ENCODE measurements around the gene EED.

EED gene, protein sequence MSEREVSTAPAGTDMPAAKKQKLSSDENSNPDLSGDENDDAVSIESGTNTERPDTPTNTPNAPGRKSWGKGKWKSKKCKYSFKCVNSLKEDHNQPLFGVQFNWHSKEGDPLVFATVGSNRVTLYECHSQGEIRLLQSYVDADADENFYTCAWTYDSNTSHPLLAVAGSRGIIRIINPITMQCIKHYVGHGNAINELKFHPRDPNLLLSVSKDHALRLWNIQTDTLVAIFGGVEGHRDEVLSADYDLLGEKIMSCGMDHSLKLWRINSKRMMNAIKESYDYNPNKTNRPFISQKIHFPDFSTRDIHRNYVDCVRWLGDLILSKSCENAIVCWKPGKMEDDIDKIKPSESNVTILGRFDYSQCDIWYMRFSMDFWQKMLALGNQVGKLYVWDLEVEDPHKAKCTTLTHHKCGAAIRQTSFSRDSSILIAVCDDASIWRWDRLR

DNA sequence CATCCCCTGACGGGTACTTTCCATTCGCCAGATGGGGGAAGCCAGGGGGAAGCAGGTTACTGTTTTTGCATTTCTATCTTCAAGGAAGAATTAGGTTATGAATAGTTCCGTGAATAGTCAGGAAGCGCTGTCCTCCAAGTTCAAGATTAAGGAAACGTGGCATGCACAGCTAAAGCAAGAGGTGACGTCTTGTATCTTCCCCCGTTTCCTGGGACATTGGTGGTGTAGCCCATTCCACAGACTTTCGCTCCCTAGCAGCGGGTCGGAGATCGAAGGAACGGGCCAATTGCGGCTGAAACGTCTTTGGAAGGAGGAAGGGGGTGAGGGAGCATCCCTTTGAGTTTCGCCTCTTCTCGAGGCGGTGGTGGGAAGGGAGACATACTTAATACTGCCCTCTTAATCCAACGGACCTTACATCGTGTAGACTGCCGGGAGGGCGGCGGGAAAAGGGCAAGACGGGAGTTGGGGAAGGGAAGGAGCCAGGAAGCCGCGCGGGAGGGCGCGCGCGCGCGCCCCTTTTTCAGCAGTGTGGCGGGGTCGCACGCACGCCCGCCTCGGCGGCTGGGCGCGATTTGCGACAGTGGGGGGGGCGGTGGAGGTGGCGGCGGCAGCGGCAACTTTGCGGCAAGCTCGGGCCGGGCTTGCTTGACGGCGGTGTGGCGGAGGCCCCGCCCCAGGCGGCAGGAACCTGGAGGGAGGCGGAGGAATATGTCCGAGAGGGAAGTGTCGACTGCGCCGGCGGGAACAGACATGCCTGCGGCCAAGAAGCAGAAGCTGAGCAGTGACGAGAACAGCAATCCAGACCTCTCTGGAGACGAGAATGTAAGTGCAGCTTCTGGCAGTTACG, at the start of gene EED:
TSS of gene EED (plus strand) at position 232 of the 847 bp plus-strand sequence. CDS start at position 709, 477 bp downstream.
- peak; percentile 98 for DNase-seq

DNA sequence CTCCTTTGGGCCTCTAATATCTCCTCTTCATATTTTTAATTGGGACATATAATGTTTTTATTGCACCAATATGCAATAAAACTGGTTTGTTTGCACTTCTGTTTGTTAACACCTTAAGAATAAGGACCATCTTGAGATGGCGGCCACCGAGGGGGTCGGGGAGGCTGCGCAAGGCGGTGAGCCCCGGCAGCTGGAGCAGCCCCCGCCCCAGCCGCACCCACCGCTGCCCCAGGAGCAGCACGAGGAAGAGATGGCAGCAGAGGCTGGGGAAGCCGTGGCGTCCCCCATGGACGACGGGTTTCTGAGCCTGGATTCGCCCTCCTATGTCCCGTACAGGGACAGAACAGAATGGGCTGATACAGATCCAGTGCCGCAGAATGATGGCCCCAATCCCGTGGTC, 49.6 kb upstream of the EED start:
- DNase-seq, result no peak

DNA sequence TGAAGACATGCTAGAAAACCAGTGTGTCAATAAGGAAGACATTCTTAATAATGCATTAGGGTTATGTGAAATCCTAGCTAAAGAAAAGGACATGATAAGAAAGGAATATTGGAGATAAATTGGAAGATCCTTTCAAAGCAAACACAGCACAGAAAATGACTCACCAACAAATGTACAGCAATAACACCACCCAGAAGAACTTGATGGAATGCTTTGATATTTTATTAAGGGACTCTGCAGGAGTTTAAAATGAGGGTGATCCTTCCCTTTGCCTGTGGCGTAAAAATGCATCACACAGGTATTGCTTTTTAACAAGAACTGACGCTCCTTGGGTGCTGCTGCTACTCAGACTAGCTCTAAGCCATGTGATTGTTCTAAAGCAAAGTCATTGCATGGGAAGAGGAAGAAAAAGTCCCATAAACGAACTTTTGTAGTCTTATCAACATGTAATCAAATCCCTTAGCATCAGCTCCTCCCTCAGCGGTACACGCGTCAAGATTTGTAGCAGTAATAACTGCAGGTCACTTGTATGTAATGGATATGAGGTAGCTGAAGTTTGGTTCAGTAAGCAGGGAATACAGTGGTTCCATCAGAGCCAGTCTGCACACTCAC, 48.4 kb upstream of the EED start:
- no peak for DNase-seq

DNA sequence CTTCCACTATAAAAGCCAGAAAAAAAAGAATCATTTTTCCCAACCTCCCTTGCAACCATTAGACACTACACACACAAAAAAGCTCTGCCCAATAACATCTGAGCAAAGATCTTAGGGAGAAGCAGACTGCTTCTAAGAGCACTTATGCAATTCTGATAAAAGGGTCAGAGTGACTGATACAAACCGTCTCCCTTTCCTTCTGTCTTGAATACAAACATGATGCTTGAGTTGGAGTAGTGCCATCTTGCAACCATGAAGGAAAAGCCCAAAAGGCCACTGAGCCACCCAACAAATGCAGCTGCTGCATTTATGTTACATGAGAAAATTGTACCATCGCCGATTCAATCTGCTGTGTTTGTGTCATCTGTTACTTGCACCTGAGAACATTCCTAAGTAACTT, 47.6 kb upstream of the EED start:
- no peak for DNase-seq

DNA sequence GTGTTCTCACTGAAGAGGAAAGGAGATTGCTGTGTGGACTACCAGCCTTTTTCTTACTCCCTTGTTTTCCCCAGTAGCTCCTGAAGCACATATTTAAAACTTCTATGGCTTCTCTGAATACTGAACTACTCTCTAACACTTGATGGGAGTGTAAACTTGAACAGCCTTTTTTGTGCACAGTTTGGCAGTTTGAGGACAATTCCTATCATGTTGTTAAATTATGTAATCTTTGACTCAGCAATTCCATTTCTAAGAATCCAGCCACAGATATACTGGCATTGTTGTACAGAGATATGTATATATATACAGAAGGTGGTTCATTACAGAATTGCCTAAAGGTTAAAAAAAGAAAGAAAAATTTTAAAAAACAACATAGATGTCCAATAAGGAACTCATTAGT, 47.1 kb upstream of the EED start:
- no peak for DNase-seq

DNA sequence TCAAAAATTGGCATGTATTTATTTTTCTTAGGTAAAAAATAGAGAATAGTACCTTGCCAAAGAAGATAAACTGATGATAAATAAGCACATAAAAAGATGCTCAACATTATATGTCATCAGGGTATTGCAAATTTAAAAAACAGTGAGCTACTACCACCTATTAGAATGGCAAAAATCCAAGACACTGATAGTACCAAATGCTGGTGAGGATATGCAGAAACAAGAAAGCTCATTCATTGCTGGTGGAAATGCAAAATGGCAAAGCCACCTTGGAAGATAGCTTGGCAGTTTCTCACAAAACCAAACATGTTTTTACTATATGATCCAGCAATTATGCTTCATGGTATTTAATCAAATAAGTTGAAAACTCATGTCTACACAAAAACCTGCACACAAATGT, 46.4 kb upstream of the EED start:
- DNase-seq, result no peak

DNA sequence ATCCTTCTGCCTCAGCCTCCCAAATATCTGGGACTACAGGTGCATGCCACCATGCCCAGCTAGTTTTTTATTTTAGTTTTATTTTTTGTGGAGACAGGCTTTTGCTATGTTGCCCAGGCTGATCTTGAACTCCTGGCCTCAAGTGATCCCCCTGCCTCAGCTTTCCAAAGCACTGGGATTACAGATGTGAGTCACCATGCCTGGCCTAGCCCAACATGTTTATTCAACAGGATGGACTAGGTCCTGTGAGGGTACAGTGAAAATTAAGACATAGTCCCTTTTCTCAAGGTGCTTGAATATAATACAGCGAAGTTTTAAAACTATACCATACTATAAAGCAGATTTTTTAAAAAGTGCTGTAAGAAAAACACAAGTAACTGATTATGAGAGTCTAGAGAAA, 45.2 kb upstream of the EED start:
- DNase-seq, result no peak

DNA sequence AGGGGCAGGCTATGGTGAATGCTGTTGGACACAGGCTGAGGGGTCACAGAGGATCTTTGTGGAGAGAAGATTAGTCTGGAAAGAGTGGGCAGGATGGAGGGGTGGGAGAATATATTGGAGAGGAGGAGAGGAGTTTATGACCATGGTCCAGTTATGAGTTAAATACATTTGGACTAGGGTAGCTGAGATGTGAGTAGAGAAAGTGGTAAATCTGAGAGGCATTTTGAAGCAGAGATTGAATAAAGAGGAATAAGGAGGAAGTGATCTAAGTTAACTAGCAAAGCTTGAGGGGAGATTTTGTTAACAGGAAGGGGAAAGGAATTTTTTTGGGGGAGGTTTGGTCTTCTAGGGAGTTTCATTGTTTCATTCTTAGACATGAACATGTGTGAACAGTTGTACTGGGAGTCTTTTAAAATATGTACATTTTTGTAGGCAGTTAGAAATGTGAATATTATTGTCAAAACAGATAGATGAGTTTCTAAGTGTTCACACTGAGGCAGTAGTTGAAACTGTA, 43.1 kb upstream of the EED start:
- DNase-seq, result no peak

DNA sequence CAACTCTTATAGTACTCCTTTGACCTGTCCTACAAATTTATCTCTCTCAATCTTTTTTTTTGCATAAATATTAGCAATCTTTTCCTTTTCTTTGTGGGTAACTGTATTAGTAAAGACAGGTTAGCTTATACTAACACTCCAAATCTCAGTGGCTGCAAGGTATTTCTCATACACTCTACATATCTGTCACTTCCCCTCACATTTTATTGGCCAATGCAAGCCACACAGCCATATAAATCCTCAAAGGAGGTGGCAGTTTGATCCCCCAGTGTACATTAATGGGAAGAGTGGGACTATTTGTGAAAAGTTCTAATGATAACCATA, 42.6 kb upstream of the EED start:
- DNase-seq, result no peak

DNA sequence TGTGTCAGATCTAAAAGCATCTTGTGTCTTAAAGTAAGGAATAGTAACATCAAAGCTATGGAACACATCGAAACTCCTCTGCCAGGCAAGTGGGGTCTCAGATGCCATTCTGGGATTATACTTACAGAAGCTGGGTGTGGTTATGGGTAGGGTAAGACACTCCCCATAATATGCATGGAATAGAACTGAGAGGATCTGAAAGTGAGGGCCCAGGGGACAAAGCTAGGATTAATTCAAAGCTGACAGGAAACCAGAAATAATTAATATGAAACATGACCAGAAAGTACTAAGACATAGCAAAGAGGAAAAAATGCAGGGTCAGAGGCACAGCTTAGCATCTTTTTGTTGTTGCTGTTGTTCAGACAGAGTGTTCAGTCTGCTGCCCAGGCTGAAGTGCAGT, 40.2 kb upstream of the EED start:
- DNase-seq, result no peak

DNA sequence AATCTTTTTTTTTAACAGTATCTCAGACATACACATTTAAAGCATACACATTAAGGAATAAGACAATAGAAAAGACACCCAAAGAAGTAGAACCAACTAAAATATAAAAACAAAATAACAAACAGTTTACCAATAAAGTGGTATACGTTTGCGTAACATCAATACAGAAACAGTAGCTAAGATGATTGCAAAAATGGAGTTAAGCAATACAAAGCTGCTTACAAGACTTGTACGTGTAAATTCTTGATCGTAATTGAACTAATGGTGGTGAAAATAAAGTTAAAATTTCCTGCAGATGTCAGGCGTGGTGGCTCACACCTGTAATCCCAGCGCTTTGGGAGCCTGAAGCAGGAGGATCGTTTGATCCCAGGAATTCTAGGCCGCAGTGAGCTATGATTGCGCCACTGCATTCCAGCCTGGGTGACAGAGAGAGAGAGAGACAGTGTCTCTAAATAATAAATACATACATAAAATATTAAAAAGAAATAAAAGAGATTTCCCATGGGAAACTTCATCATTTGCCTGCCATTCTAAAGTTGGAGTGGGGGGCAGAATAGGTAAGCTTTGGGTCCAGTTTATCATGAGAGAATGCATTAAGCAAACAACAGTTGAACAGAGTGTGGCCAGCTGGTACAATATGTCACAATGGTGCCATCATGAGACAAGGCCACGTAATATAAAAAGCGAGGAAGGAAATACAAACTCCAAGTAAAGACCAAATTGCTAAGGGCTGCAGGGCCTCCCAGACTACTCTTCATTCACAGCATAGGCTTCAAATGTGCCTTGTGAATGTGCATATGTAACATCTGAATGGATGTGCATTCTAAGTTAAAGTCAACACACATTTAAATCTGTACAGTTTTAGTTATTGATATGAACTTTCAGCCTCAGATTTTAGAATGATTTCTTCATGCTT, 38.9 kb upstream of the EED start:
- no peak for DNase-seq

DNA sequence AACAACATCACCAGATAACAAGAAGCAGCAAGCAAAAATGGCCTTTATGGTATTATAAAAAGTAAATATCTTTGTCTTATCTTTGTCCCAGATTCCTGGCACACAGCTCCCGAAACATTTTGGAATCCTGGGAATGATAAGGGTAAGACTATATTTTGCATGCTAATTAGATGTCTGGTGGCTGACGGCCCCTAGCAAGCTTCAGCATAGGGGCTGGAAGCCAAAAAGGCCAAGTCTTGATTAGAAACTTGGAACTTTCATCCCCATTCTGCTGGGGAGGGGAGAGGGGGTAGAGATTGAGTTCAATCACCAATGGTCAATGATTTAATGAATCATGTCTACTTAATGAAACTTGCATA, 38.2 kb upstream of the EED start:
- no peak for DNase-seq

DNA sequence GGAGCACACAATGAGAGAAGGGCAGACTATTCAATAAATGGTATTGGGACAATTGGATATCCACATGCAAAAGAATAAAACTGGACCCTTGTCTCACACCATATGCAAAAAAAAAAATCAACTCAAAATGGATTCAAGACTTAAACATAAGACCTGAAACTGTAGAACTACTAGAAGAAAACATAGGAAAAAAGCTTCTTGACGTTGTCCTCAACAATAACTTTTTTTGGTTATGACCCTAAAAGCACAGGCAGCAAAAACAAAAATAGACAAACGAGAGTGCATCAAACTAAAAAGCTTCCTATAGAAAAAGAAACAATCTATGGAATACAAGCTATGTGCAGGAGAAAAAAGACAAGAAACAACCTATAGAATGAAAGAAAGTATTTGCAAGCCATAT, 37.1 kb upstream of the EED start:
- DNase-seq, result no peak

DNA sequence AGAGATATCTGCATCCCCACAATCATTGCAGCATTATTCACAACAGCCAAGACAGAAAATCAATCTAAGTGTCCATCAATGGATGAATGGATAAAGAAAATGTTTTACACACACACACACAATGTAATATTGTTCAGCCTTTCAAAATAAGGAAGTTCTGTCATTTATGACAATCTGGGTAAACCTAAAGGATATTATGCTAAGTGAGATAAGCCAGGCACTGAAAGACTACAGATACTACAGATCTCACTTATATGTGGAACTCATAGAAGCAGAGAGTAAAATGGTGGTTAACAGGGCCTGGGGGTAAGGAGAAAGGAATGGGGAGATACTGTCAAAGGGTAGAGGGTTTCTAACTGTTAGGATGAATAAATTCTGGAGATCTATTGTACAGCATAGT, 36.0 kb upstream of the EED start:
- no peak for DNase-seq

DNA sequence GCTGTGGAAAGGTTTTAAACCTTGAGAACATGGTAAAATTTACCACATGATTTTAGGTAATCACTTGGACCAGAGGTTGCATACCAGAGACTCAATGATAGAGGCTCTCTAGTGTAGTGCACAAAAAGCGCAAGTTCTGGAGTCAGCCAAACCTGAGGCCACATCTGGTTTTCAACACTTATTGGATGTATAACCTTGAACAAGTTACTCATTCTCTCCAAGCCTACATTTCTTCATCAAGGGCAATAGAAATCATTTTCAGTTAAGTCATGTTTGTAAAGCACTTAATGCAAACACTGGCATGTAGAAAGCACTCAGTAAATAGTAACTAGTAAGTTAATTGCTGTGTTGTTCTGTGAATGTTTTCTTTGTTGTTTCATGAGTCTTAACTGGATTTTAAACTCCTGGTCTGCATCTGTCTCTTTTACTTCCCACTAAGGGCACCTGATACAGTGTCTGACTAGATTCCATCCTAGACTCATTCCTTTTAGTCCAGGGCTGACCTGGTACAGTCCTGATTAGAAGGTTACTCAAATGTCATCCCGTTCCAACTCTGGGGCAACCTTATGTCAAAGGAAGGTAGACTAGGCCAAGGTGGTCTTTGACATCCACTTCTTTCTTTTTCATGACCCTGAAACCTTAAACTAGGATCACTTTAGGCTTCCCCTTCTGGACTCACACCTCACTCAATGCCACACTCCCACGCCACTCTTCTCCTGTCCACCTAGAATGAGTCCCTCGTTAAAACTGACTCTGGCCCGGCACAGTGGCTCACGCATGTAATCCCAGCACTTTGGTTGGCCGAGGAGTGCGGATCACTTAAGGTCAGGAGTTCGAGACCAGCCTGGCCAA, 34.5 kb upstream of the EED start:
- no peak for DNase-seq

DNA sequence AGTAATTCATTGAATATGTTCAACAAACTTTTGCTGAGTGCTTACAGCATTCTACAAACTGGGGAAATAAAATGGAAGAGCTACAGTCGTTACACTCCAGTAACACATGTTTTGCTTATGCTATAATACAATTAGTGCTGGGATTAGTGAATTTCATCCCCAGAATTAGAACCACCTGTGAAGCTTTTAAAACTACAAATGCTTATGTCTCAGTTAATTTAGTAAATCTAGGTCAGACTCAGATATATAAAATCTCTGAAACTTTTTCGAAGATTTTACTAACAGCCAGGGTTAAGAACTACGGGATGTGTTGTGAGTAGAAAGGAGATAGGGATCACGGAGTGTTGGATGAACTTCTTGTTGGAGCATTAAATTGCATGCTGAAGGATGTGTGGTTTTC, 33.7 kb upstream of the EED start:
- no peak for DNase-seq

DNA sequence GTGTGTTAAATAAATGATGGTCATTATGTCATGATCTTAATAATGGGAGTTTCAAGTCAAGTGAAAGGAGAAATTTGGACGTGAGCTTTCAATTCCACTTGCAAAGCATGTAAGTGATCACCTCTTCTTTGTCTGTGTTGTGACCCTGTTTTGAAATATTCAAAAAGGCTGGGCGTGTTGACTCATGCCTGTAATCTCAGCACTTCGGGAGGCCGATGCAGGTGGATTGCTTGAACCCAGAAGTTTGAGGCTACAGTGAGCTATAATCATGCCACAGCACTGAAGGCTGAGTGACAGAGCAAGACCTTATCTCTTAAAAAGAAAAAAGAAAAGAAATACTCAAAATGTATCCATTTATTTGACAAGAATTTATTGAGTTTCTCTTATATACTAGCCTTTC, 32.9 kb upstream of the EED start:
- DNase-seq, result no peak

DNA sequence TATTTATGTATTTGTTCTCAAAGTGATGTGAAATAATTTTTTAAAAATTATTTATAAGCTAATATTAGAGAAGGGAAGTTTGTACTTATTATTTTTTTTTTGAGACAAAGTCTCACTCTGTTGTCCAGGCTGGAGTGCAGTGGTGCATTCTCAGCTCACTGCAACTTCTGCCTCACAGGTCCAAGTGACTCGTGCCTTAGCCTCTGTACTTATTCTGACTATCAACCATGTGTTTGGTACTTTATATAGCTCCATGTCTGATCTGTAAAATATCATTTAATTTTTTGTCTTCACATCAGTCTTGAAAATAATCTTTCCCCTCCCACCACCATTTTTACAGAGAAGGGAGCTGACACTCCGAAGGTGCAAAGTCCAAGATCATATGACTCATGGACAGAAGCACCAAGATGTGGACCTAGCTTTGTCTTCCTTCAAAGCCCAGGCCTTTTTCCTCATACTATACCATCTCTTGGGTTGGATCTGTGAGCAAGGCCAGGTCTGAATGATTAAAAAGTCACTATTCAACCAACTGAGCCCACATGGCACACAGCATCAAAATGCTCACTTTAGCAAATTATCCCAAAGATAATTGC, 32.4 kb upstream of the EED start:
- DNase-seq, result no peak

DNA sequence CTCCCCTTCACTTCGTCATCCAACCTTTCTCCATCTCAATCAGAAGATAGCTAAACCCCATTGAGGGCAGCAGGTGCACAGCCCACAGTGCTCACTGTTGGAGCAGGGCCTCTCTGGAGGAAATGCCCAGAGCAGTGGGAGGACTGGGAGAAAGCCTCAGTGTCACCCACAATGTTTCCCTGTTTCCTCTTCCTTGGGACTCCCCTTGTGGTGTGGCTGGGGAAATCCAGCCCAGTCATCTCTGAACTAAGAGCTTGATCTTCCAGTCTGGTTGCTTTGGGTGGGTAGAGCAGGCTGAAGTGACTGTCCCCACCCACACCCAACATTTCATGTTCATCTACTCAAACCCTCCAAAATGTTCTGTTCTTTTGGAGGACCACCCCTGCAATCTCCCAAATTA, 29.8 kb upstream of the EED start:
- peak; percentile 85 for DNase-seq

DNA sequence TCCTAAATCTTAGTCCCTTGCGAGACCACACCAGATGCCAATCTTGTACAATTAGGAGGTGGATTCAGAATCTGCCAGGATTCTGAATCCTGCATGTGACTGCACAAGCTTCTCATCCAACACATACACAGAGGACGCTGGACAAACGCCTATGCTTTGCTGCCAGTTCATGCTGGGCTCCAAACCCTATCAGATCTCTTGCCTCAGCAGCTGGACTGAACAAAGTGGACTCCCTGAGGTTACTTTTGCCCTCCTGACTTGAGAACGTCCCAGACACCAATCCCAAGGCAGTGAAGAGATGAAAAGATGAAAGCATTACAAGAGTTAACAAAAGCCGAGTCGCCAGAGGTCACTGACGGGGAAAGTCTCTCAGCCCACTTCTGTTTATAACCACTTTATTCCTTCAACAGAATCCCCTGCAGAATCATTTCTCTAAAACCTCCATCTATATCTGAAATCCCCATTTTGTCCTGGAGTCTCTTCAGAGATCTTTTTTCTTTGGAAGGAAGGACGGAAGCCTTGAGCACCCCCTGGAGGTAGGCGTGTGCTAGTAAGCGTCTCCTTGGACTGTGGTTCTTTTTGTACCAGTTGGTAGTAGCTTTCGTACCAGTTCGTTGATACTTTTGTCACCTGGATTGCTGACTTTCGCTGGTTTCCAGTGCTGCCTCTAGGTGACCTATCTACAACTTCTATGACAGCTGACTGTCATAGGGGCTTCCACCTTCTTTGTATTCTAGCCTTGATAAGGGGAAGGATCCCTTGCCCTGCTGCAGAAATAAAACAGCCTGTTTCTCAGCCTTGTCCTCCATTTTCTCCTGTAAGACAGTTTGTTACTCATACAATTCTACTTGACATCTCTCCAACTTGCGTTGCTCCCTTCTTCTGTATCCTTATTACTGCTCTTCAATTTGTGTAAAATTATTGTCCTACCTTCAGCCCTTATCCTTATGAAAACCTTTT, 26.1 kb upstream of the EED start:
- DNase-seq, result peak; percentile 83

Measured in activated effector memory CD4-positive, alpha-beta T cell treated with anti-CD3 and anti-CD28 coated beads, Interleukin-2, amount 50 U/mL, for 16 hours (primary cell).